CD4-positive, alpha-beta T cell treated with Interleukin-4 for 4 hours (primary cell): Measurements from ENCODE around the gene PPP2R5E.

Experiments used
- DNase-seq: peaks from one replicate; pipeline ENCODE4 v3.0.0-alpha.2; 2020

Gene PPP2R5E

GRCh38 chr14:63517354-63517753 is 25.8 kb downstream of the PPP2R5E start:
- no peak for DNase-seq

DNA sequence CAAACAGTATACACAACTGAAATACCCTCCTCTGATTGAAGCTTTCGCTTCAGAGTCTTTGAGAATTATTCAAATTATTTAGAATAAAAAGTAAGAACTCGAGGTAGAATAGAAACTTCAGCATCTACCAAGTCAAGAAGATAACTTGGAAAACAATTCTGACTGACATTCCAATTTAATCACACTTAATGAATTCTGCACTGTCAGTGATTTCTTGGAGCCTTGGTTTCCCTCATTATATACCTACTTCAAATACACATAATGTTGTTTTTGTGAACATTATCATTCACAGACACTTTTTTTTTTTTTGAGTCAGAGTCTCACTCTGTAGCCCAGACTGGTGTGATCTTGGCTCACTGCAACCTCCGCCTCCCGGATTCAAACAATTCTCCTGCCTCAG is 27.9 kb downstream of the PPP2R5E start:
- DNase-seq = no peak

DNA sequence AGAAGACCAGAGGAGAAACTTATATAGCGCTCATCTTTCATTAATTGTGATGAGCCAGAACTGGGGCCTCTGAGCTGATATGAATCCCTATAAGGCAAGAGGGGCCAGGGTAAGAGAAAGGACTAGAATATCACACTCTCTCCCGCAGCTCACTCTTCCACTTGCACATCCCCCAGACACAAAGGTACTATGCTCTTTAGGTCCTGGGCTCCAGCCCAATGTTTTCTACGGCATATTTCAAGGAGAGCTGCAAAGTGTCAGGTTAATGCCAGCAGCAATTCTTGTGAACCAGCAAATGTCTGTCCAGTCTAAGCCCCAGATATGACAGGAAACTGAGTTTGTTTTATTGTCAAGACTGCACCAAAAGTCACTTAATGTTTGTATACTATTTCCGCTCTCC is 29.4 kb downstream of the PPP2R5E start:
- DNase-seq = no peak

DNA sequence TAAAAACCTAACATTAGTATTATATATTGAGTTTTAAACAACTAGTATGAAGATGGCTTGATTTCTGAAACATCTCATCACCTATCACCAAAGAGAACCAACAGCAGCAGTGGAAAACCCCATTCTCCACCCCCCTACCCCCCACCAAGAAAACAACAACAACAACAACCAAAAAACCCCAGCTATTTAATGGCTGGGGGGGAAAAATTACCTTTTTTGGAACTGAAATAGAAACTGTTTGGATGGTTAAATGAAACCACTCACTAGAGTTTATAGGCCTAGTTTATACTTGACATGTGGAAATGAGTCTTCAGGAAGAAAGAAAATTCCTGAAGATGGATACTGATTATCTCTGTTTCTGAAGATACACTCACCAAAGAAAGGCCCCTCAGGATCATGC is 30.3 kb downstream of the PPP2R5E start:
- DNase-seq = no peak

- DNase-seq = peak; percentile 41
These were observed 32.6 kb downstream of the PPP2R5E start for GRCh38 chr14:63510538-63510937.

DNA sequence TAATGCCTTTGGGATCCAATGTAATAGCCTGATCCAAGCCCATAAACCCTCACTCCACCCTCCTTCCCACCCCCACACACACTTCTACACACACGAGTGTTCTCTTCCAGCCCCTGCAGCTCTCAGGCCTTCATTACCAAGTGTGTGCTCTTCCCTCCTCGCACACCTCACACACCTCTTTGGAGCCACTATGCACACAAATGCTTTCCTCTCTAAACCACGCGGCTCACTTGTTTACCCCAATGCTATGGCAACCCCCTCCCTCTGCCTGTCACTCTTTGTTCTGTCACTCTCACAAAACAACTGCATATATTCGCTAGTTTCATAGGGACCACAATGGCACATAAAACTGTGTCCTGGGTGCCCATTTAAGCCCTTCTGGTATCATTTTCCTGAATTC is 35.1 kb downstream of the PPP2R5E start:
- DNase-seq = peak; percentile 45

DNA sequence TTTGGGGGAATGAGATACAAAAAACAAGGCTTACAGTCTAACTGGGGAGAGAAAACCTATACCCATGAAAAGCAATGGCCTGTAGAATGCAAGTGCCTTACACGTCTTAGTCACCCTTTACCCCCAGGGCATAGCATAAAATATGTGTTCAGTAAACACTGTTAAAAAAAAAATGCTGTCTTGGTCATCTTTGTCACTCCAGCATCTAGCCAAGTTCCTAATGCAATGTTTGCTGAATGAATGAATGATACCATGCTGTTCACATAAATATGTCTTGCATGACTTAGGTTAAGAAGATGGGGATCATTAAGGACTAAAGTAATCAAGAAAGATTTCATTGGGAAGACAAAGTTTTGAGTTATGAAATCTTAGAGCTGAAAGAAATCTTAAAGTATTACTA is 38.5 kb downstream of the PPP2R5E start:
- DNase-seq = no peak

DNA sequence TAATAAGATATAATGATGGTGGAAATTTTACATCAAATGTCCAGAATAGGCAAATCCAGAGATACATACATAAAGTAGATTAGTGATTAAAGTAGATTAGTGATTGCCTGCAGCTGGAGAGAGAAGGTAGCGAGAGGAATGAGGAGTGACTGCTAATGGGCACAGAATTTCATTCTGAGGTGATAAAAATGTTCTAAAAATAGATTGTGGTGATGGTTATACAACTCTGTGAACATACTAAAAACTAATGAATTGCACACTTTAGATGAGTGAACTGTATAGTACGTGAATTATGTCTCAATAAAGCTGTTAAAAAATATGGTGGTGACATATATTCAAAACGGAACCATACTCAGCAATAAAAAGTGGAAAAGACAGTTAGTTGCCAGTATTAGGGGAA is 41.7 kb downstream of the PPP2R5E start:
- DNase-seq = no peak

DNA sequence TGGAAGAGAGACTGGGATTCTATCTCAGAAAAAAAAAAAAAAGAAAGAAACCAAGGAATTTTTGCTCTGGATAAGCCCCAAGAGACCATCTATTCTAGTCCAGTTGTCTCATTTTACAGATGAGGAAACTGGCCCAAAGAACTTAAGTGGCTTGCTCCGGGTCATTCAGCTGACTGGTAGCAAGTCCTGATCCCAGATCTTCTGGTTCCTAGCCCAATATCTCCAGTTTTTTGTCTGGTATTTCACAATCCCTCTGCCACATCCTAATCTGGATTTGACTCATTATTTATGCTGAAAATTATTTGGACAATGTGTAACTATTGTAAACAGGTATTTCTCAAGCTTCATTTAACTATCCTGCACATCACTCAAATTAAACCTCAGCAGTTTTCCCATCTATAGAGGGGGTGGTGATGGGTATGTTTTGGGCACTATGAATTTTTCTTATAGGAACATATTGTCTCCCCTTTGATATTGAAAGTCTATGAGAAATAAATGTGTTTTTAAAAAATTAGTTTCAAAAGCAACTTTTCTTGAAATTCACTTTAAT is 43.4 kb downstream of the PPP2R5E start:
- DNase-seq = no peak

GRCh38 chr14:63496837-63497400 is 46.3 kb downstream of the PPP2R5E start:
- DNase-seq = no peak

DNA sequence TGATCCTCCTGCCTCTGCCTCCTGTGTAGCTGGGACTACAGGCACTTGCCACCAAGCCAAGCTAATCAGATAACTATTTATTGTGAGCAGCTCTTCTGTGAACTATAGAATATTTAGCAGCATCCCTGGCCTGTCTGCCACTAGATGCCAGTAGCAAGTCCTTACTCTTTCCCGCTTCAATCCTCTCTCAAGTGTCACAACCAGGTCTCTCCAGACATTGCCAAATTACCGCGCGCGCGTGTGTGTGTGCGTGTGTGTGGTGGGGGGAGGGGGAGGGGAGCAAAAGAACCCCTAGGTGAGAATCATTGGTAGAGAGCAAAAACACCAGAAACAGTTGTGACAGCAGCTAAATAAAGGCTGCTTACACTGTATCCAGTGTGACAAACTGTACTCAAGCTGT is 49.9 kb downstream of the PPP2R5E start:
- no peak for DNase-seq

DNA sequence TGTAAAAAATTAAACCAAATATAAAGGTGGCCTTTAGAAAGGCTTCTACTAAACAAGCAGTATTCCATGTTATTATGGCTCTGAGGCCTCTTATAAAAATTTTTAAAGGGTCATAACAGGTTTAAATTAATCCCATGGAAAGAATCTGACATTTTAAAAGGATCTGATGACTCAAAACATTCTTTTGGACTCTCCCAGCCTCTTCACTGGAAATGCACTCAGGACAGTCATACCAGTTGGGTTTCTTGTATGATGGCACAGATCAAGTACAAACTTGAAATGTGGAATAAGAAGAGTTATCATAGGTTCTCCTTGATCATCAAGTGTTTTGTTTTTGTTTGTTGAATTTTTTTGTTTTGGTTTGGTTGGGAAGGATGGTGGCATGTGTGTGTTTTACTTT is 50.8 kb downstream of the PPP2R5E start:
- DNase-seq = no peak

DNA sequence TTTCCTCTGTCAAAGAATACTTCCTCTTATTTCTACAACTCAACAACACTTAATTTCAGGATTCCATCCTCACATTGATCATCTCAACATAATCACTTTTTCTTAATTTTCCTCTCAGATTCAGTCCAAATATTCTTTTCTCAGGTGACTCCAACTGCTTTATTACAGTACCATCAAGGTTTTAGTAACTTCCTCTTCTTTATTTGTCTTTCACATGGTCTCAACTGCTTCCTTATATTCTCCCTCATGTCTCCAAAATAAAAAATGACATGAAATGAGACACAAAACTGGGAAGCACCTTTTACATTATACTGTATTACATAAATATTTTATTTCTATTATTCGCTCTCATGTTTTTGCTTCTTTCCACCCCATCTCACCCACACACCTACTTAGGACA is 55.5 kb downstream of the PPP2R5E start:
- DNase-seq = no peak

DNA sequence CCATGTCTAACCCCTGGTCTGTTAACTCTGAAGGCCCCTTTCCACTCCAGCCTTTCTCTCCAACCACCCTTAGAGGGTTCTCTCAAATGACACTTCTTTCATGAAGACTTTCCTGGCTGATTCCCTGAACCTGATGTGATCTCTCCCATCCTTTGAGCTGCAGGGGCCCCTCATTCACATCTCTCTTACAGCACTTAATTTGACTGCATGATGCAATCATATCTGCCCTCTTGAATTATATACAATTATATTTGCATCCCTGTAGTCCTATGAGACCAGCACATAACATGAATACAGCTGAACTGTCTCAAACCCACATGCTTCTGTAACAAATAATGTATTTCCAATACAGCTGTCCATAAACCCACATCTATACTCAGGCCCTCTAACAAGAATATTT is 56.4 kb downstream of the PPP2R5E start:
- no peak for DNase-seq

DNA sequence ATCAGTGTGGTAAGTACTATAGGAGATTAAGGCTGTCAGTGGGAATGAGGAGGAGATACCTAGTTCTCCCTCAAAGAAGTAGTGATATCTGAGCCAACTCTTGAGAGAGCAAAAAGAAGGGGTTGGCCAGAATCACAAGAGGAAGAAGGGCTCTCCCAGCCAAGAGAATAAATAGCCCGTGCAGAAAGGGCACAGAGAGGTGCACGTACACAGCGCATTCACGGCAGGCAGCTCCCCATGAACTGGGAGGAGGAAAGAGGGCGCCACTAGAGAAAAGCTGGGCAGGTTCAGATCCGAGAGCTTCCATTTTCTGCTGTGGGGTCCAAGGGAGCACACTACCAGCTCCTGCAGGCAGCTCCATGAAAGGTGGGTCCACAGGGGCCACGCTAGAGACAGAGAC is 59.9 kb downstream of the PPP2R5E start:
- no peak for DNase-seq

GRCh38 chr14:63480599-63480998 is 62.6 kb downstream of the PPP2R5E start:
- no peak for DNase-seq

DNA sequence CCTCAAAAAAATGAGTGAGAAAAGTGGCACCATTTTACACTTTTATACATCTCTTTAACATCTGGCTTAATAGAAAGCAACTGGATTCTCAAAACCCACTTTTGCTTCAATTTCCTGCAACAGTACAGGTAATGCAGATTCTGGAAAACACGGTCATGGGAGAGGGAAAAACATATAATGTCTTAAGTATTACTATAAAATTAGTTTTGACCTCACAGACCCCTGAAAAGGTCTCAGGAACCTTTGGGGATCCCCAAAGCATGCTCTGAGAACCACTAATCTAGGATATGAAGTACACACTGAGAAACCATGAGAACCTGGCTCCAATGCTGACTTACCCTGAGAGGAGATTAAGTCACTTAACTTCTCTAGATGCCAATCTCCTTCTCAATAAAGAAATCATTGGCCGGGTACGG is 64.7 kb downstream of the PPP2R5E start:
- no peak for DNase-seq

GRCh38 chr14:63478010-63478409 is 65.2 kb downstream of the PPP2R5E start:
- peak; percentile 57 for DNase-seq

GRCh38 chr14:63477556-63477955 is 65.6 kb downstream of the PPP2R5E start:
- no peak for DNase-seq

GRCh38 chr14:63475761-63476160 is 67.4 kb downstream of the PPP2R5E start:
- no peak for DNase-seq

DNA sequence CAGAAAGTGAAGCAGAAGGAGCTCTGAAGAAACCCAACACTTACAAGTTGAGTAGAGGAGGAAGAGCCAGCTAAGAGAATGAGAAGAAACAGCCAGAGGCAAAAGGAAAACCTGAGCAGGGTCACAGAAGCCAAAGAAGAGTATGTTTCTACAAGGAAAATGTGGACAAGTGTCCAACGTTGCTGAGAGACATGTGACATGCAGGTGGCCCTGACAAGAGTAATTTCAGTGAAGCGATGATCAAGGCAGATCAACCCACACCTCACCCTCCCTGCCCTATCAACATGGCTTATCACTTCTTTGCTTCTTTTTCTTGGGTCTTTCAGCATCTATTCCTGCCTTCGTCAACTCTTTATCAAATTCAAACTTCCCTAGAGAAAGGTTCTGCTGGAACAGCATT is 68.3 kb downstream of the PPP2R5E start:
- DNase-seq = no peak

DNA sequence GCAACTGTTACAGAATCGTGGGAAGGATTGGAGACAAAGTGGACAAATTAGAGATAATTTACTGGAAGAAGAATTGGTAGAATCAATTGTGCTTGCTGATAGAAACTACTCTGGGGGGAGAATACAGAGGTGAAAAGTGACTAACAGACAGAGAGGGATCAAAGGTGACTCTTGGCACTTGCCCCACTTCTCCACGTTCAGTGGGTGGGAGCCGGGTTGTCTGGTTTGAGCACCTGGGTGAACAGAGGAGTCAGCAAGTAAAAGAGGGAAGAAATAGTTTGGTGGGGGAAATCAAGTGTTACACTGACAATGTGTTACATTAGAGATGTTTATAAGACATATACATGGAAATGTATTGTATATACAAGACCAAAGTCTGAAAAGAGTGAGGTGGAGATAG is 69.1 kb downstream of the PPP2R5E start:
- no peak for DNase-seq

GRCh38 chr14:63472986-63473788 is 70.0 kb downstream of the PPP2R5E start:
- DNase-seq = no peak

DNA sequence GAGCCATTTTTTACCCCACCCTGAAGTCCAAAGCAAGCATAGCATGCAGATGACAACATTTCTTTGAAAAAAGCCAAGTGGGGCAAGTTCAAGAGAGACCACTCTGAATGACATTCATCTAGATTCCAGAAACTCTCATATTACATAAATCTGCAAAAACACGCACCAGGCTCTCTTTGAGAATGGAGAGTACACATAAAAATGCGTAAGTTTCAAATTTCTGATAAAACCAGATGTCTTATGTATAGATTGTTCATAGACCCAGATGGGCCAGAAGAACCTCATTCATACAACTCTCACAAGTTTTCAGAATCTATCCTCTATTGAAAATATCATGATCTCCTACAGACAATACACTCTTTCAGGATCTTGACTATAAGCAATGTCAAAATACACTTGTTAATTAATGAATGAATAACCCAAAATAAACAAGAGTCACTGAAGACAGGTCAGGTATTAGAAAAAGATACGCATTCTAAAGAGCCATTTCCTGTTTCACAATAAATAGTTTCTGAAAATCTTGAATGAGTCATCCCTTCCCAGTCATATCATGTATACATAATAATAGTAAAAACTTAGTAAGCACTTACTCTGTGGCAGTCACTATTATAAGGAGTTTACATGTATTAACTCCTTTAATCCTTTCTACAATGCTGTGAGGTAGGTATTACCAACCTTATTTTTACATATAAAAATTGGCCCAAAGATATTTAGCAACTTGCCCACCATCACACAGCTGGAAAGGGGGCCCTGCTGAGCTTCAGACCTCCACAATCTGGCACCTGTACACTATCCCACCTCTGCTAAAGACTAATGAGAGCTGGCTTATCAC is 72.0 kb downstream of the PPP2R5E start:
- DNase-seq = peak; percentile 51
